IPS-15b (cell line): ENCODE data around the gene NOD1.

Experiments
- H3K27me3 ChIP-seq: one replicate; pipeline ENCODE4 v1.6.1; 2013; ENCODE audit warnings: low read length; ENCODE audit not compliant: control insufficient read depth, insufficient read depth
- H3K36me3 ChIP-seq: one replicate; pipeline ENCODE4 v1.6.1; 2013; ENCODE audit warnings: low read length; ENCODE audit not compliant: control insufficient read depth, insufficient read depth
- H3K4me1 ChIP-seq: one replicate; pipeline ENCODE4 v1.6.1; 2013; ENCODE audit warnings: mild to moderate bottlenecking, low read length; ENCODE audit not compliant: control insufficient read depth, insufficient read depth
- H3K4me3 ChIP-seq: one replicate; pipeline ENCODE4 v1.5.1; 2013; ENCODE audit warnings: low read depth, low read length
- H3K9ac ChIP-seq: one replicate; pipeline ENCODE4 v1.6.1; 2013; ENCODE audit warnings: low read depth, mild to moderate bottlenecking, low read length
- H3K9me3 ChIP-seq: one replicate; pipeline ENCODE4 v1.6.1; 2013; ENCODE audit warnings: mild to moderate bottlenecking, low read length; ENCODE audit not compliant: control insufficient read depth, insufficient read depth

NOD1 gene

DNA sequence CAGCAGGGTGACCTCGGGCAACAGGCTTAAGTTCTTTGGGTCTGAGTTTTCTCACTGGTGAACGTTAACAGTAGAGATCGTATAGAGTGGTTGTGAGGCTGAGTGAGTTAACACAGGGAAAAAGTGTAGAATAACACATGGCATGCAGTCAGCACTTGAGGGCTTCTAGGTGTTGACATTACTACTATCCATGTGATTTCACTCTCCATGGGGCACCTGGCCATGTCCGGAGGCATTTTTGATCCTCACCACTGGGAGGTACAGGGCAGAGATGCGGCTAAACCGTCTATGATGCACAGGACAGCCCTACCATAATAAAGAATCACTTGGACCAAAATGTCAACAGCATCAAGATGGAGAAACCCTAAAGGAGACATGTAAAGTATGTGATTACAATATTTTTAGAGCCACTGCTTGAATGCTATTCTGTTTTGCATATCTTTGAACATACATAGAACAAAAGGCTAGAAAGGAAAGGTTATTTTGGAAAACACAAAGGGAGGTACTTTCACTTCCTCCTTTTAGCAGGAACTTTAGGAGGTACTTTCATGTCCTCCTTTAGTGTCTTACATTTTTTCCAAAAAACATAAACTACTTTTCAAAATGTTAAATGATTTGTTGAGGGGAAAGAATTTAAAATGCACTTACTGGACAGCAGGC, 44.3 kb downstream of the NOD1 start:
- H3K36me3 ChIP-seq: peaks cover 6% of the 10 kb centered on the region
- no peak overlapping the region for H3K9ac ChIP-seq
- H3K4me3 ChIP-seq: no peak overlapping the region
- H3K27me3 ChIP-seq: no peaks in the 10 kb centered on the region
- H3K4me1 ChIP-seq: peaks cover 19% of the 10 kb centered on the region
- H3K9me3 ChIP-seq: no peaks in the 10 kb centered on the region

DNA sequence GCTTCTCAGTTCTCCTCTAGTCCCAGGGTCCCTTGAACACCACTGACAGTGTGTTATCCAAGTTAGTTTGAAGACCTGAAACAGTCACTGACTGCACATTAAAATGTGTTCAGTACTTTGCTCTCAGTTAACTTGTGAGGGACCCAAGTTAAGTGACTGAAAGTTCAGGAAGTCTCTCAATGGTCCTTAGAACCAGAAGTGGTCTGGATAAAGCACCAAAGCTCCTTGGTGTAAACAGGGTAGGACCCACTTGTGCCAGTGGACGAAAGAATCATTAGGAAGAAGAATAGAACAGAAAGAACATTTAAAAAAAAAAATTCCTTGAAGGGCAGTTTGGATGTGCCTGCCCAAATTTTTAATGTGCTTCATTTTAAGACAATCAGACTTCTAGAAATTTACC, 45.1 kb downstream of the NOD1 start:
- Histone ChIP-seq H3K9me3 (no peaks in the 10 kb centered on the region), H3K4me1 (peaks cover 15% of the 10 kb centered on the region), H3K9ac (no peak overlapping the region), H3K27me3 (no peaks in the 10 kb centered on the region), H3K4me3 (no peak overlapping the region), H3K36me3 (peaks cover 6% of the 10 kb centered on the region)

DNA sequence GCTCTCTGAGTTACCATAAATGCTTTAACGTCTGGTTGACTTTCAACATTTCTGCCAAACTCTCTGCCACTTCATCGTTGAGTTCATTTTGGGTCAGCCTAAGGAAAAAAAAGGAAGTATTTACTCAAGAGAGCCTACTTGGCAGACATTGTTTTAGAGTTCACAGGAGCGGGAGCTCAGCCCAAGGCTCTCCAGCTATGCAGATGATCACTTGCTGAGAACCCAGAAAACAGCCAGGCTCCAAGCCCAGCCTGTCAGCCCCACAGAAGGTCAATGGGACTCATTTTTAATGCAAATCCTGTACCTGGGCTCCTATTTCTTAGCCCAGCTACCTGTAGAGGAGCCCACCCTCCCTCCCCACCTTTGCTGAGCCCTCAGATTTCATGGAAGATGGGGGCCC, 45.5 kb downstream of the NOD1 start:
- Histone ChIP-seq H3K36me3 (peaks cover 6% of the 10 kb centered on the region), H3K27me3 (no peaks in the 10 kb centered on the region), H3K4me1 (peaks cover 15% of the 10 kb centered on the region), H3K4me3 (no peak overlapping the region), H3K9me3 (no peaks in the 10 kb centered on the region), H3K9ac (no peak overlapping the region)

- Histone ChIP-seq H3K36me3 (no peaks in the 10 kb centered on the region), H3K27me3 (no peaks in the 10 kb centered on the region), H3K9me3 (no peaks in the 10 kb centered on the region), H3K4me1 (peaks cover 15% of the 10 kb centered on the region), H3K4me3 (no peak overlapping the region), H3K9ac (peak overlapping the region; percentile 29)
Measured at GRCh38 chr7:30430777-30431176, 47.8 kb downstream of the NOD1 start.

DNA sequence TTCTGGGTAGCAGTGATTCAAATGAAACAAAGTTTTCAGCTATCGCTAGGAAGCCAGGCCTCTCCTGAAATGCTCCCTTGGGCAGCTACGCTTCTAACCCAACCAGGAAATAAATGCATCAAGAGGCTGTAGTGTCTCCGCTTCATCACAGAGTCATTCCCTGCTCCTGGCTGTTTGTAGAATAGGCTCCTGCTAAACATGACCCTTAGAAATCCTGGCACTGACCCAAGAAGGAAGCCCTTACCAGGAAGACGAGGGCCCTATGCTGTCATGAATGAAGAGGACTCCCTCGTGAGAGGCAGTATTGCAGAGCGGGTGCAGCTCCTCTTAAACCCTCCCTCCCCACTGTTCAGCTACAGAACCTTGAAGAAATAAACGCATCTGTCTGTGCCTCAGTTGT, 48.3 kb downstream of the NOD1 start:
- H3K4me1 ChIP-seq: peaks cover 15% of the 10 kb centered on the region
- H3K4me3 ChIP-seq: no peak overlapping the region
- H3K9ac ChIP-seq: no peak overlapping the region
- no peaks in the 10 kb centered on the region for H3K9me3 ChIP-seq
- H3K27me3 ChIP-seq: no peaks in the 10 kb centered on the region
- no peaks in the 10 kb centered on the region for H3K36me3 ChIP-seq

GRCh38 chr7:30429156-30429530, 49.4 kb downstream of the NOD1 start:
- no peaks in the 10 kb centered on the region for H3K36me3 ChIP-seq
- peaks cover 11% of the 10 kb centered on the region for H3K4me1 ChIP-seq
- no peaks in the 10 kb centered on the region for H3K9me3 ChIP-seq
- H3K9ac ChIP-seq: no peak overlapping the region
- H3K4me3 ChIP-seq: no peak overlapping the region
- no peaks in the 10 kb centered on the region for H3K27me3 ChIP-seq

DNA sequence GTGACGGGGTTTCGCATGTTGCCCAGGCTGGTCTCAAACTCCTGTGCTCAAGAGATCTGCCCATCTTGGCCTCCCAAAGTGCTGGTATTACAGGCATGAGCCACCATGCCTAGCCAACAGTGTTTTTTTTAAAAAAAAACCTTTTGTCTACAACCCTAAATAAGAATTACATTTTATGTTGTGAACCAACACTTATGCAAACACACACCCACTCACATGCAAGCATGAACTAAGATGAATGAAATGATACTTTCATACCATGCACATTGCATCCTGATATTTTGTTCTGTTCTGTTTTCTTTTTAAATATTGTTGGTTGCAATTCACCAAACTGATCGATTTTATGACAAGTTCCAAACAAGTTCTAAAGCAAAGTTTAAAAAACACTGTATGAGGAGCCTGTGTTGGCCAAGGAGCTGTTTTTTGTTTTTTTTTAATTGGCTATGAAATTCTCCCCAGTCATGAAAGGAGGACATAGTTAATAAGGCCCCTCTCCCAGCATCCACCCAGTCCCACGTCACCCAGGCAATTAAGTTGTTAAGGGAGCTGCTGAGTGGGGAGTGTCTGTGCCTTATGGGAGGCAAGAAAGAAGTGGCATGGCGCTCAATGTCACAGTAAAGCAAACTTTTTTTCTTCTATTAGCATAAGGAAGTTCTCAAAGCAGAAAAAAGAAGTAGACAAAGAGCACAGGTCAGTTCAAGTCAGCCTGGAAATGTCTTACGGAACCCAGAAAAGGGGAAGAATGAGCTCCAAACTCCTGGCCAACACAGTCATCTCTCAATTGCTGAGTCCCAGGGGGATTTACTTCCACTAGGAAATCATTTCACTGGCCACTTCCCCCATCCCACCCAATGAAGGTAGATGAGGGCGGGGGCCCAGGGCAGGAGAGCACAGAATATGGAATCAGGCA, 50.1 kb downstream of the NOD1 start:
- Histone ChIP-seq H3K36me3 (no peaks in the 10 kb centered on the region), H3K4me1 (peaks cover 9% of the 10 kb centered on the region), H3K9me3 (no peaks in the 10 kb centered on the region), H3K27me3 (no peaks in the 10 kb centered on the region), H3K4me3 (no peak overlapping the region), H3K9ac (no peak overlapping the region)

DNA sequence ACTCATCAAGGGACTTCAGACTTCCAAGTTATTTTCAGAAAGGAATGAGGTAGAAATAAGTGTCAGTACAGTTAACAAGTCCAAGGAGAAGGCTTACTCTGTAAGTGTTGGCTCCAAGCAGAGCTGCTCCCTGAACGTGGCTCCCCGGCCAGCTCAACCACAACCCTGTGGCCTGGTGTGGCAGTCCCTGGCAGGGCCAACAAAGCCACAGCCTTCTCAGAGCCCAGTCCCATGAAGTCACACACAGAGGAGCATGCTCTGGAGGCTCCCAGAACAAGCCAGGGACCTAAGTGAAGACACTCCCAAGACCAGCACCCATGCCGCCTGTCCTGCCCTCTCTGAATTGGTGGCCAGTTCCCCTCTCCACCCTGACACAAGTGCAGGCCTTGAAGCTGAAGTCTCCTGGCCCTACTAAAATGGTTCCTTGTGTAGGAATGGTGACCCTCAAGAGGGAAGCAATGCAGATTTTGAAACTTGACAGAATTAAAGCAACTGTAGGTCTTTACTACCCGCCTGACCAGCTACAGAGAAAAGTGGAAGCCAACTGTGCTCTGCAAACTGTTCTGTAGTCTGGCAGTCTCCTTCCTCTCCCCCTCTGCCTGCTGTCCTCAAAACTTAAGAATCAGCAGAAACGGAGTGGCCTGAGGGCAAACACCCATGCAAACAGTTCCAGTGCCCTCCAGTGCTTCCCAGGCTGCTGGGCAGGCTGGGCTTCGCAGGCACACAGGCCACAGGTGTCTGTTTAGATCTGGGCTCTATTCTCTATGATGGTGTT, 51.1 kb downstream of the NOD1 start:
- no peak overlapping the region for H3K4me3 ChIP-seq
- H3K27me3 ChIP-seq: no peaks in the 10 kb centered on the region
- H3K4me1 ChIP-seq: peaks cover 2% of the 10 kb centered on the region
- no peaks in the 10 kb centered on the region for H3K9me3 ChIP-seq
- no peak overlapping the region for H3K9ac ChIP-seq
- H3K36me3 ChIP-seq: no peaks in the 10 kb centered on the region

DNA sequence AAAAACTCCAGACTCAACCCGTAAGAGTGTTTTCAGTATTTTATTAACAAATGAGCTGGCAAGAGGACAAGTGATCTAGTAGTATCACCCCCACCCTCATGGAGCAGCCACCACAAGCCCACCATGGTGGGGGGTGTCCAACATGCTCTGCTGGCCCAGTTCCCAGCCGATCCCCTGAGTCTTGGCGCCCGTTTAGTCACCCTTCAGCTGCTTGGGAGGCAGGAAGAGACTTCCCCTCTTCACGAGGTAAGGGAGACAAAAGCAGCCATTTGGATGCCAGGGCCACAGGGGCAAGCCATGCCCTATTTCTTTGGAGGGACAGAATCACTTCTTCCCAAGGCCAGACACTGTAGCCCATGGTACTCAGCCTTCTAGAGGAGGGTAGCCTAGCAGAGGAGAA, 54.1 kb downstream of the NOD1 start:
- no peaks in the 10 kb centered on the region for H3K4me1 ChIP-seq
- H3K4me3 ChIP-seq: no peak overlapping the region
- no peaks in the 10 kb centered on the region for H3K9me3 ChIP-seq
- H3K9ac ChIP-seq: no peak overlapping the region
- H3K27me3 ChIP-seq: no peaks in the 10 kb centered on the region
- no peaks in the 10 kb centered on the region for H3K36me3 ChIP-seq

DNA sequence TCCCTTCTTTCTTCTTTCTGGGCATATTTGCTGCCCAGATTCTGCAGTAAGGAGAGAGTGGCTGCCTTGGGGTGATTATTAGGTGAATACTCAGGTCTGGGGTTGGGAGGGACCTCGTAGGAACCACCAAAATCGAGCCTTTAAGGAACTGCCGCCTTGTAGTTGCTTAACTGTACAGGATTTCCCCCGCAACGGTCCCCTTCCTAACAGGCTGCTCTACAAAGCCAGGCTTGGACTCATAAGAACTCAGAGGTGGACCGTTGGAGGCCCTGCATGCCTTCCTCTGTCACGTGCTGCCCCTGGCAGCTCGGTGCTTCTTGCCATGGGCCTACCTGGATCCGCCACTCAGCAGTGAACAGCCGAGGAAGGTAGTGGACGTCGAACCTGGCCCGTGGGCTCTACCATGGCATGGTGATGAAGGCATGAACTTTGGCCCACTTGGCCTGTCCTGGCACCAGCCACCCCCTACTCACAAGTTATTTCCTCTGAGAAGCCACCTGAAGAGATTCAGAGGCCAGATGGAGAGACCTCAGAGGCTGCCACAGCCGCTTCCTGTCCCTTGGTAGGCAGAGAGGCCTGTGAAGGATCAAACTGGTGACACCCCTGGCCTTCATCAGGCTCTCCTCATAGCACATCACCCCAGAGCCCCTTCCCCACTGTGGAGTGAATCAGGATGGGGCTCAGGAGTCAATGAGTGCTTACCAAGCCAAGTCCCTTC, 54.6 kb downstream of the NOD1 start:
- no peaks in the 10 kb centered on the region for H3K27me3 ChIP-seq
- H3K4me3 ChIP-seq: no peak overlapping the region
- H3K36me3 ChIP-seq: no peaks in the 10 kb centered on the region
- no peak overlapping the region for H3K9ac ChIP-seq
- no peaks in the 10 kb centered on the region for H3K4me1 ChIP-seq
- H3K9me3 ChIP-seq: no peaks in the 10 kb centered on the region

GRCh38 chr7:30422922-30423321, 55.7 kb downstream of the NOD1 start:
- Histone ChIP-seq H3K4me1 (no peaks in the 10 kb centered on the region), H3K27me3 (no peaks in the 10 kb centered on the region), H3K9ac (no peak overlapping the region), H3K36me3 (no peaks in the 10 kb centered on the region), H3K9me3 (no peaks in the 10 kb centered on the region), H3K4me3 (no peak overlapping the region)
